Activated T-helper 1 cell treated with anti-CD3 and anti-CD28 coated beads, Interleukin-2, amount 50 U/mL, for 16 hours (primary cell): ENCODE measurements around the gene BZW2.

ENCODE experiments used
- DNase-seq, 2 donors: peaks; one replicate each; pipeline ENCODE4 v3.0.0-alpha.2; 2020; ENCODE audit warnings: low read depth in 1 of 2, low spot score in 1 of 2

Gene BZW2

DNA sequence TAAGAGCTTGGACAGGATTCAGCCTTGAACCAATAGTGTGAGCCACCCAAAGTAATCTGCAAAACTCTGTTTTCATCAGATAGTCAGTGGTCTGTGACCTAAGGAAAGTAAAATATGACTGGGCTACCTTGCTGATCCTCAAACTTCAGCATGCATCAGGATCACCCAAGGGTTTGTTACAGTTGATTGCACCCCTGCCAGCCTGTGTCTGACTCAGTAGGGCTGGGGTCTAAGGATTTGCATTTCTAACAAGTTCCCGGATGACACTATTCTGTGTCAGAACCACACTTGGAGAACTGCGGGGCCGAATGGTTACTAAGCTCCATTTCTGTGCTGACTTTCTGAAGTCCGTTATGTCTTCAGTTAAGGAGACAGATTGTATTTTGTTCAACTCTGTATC is 66.9 kb downstream of the BZW2 start:
- DNase-seq: no peak

DNA sequence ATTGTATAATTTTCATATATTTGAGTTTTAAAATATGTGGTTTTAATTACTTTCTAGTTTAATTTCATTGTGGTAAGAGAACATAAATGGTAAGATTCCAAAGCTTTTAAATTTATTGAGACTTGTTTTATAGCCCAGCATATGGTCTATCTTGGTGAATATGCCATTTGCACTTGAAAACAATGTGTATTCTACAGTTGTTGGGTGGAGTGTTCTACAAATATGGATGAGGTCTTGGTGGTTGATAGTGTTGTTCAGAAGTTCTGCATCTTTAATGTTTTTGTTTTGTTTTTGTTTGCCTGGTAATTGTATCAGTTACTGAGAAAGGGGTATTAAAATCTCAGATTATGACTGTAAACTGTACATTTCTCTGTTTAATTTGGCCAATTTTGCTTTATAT is 69.9 kb downstream of the BZW2 start:
- no peak for DNase-seq

DNA sequence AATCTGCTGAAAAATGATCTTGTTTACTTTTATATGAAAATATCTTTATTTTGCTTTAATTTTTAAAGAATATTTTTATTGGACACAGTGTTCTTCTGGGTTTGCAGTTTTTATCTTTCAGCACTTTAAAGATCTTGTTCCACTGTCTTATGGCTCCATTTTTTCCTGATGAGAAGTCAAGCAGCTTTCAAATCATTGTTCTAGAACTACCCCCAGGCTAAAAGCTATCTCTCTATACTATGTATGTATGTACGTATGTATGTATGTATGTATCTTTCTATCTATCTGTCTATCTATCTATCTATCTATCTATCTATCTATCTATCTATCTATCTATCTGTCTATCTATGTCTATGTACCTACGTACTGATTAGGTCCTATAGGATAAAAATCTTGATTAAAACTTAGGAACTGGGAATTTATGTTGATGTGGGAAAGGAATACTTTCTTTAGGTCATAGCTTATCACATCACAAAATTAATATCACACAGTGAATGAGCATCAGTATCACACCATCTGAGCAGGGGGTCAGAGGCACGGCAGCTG is 72.2 kb downstream of the BZW2 start:
- no peak for DNase-seq

DNA sequence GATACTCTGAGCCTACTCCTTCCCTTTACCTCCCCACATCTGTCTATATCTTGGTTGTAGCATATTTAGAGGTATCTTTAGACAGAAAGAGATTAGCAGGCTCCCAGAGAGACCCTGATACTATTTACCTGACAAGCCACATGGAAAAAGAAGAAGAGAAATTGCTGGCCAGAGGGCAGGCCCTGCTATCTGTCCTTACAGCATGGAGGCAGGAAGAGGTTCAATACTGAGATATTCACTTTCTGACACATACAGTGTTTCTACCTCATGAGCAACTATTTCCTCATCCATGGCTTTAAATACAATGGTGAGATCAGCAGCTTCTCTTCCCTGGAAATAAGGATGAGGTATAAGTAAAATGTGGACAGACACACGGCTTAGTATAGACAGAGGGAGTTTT is 73.7 kb downstream of the BZW2 start:
- no peak for DNase-seq

DNA sequence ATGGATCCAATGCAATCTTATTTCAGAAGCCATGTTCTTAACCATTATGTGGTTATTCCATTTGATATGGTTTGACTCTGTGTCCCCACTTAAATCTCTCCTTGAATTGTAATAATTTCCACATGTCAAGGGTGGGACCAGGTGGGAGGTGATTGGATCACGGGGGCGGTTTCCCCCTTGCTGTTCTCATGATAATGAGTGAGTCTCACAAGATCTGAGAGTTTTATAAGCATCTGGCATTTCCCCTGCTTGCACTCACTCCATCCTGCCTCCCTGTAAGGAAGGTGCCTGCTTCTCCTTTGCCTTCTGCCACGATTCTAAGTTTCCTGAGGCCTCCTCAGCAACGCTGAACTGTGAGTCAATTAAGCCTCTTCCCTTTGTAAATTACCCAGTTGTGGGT is 75.6 kb downstream of the BZW2 start:
- DNase-seq: no peak

DNA sequence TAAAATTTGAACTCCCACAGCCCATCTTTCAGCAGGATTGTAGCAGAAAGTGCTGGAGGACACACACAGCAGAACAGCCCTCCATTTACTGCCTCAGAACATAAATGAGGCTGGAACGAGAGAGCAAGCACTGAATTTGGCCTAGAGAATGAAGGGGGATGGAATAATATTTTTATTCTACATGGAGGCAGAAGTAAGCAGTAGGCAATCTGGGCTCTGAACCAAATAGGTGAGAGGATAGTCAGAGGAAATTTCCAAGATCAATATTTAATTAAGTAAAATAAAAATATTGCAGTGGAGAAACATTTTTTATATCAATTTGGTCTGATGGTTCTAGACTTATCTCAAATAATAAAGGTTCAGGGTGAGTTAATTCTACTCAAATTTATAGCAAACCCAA is 78.4 kb downstream of the BZW2 start:
- DNase-seq: no peak

DNA sequence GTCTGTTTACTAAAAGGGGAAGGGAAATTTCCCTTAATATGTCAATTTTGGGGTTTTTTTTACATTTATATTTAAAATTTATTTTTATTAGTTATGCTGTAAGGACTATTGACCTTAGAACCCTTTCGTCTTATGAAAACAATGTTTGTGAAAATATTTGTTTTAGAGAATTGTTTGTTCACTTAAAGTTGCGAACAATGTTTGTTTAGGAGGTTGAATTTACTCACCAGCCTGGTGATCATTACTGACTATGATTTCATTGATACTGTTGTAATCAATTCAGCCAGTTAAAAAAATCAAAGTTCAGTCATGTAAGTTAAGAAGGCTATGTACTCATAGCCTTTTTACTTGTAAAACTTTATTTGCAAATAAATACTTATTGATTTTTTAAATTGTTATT is 80.2 kb downstream of the BZW2 start:
- DNase-seq: no peak

DNA sequence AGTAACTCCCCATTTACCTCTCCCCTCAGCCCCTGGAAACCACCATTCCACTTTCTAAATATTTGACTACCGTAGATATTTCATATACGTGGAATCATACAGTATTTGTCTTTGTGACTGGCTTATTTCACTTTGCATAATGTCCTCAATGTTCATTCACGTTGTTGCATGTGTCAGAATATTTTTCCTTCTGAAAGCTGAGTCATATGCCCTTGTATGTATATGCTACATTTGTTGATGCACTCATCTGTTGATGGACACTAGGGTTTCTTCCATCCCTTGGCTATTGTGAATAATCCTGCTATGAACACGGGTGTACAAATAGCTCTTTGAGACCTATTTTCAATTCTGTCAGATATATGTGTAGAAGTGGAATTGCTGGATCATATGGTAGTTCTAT is 81.8 kb downstream of the BZW2 start:
- DNase-seq: no peak

DNA sequence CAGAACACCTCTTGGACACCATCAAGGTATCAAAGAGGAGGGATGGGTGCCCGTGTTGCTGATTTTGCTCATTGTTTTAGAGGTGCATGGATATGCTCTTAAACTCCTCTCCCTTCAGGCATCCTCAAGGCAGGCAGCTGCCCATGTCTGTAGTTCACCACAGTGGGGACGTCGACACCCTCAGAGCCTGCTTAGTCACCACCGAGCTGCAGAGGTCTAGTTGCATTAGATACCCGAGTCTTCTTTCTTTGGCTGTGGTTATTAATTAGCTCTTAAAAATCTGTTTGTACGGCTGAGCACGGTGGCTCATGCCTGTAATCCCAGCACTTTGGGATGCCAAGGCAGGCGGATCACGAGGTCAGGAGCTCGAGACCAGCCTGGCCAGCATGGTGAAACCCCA is 82.8 kb downstream of the BZW2 start:
- DNase-seq: no peak

DNA sequence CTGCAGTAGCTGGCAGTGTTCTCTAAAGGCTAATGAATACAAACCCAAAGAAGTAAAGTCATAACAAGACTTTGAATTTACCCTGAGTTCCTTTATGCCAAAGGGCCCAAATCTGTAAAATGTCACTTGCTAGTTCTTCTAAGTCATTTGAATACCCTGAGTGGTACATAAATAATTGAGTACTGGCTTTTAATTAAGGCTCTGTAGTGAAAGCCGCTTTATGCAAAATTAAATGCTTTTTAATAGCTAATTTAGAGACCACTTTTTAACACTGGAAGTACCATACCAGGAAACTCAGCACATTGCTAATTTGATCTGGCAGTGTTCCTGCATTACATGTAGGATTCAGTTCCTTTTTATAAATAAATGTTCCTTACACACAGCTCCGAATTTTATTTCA is 83.6 kb downstream of the BZW2 start:
- no peak for DNase-seq

DNA sequence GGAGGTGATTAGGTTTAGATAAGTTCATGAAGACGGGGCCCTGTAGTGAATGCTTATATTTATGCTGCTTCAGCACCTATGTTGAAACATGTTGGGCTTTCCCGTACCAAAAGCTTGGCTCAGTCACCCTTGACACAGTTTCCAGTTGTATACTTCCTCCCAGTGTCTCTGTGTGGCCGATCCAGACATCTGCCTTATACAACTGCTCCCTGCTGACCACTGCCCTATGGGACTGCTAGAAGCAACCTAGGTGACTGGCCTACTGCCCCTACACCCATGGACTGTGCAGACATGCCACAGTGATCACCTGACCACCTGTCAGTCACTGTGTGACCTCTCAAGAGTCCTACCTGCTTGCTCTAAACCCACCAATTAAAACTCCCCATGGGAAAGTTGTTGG is 85.0 kb downstream of the BZW2 start:
- DNase-seq: no peak

DNA sequence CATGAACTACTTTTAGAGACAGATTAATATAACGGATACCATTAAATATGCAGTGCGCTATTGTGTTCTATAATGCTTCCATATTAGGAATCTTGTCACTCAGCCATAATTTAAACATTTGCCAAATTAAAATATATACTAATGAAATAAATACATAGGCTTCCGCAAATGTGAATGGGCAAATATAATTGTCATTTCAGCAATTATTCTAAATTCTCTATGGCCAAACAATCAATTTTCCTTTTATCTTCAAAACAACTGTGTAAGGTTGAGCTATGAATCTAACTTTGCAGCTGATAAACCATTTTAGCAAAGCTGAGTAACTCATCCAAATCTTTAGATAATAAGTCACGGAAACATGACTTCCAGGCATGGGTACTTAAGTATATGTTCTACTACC is 86.8 kb downstream of the BZW2 start:
- no peak for DNase-seq

DNA sequence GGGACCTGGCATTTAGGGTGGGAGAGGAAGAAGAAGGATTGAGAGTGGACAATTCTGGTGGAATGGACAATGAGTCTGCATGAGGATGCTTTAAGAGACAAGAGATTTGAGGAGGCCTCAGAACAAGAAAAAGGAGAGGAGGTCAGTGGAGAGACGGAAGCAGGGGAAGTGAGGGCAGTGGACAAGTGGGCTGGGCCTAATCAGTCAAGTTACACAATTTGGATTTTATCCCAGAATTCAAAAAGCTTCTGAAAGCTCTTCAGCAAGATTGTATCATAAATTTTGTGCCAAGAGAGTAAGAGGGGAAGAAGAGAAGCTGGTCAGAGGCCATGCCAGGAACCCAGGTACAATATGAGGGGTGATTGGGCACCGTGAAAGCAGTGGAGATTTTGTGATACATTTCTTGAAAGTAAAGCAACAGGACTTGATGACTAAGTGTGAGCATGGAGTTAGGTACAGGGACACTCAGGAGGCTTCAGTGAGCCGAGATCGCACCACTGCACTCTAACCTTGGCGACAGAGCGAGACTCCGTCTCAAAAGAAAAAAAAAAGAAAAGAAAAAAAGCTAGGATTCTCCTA is 88.3 kb downstream of the BZW2 start:
- DNase-seq: no peak

DNA sequence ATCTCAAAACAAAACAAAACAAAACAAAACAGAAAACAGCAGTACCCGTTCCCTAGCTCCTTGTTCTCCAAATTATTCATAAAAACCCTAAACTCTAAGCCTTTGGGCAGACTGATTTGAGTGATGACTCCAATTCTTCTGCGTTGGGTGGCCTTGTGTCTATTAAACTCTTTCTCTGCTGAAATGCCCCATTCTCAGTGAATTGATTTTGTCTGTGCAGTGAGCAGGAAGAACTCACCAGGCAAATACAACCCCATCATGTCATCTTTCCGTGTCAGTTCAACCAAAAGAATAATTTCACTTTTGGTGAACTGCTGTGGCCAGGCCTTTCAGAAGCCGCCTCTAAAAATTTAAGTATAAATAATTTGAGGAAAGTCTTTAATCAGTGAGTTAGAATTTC is 89.0 kb downstream of the BZW2 start:
- no peak for DNase-seq

DNA sequence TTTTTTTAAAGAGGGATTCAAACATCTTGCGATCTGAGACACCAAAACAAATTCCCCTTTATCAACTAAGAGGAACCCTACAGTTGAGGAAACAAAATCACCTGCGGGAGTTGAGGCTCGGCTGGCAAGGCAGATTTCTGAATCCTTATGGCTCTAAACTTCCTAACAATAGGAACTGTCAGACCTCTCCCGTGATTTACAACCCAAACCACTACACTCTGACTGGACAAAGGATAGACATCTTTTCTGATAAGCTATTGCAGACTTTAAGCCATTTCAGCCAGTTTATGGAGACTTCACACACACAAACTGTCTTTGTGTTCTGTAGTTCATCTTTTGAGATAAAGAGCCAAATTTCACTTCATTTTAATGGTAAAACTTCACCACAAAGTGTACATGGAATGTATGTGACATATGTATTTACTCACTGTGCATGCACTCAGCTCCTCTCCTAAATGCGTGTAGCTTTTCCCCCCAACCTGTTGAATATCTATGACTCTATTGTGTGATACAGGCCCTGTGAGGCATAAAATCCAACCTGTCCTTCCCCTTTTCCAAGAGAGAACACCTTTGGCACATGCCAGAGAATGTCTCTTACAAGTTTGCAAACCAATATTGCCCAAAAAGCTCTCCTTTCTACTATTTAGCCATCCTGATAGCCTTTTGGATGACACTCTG is 92.2 kb downstream of the BZW2 start:
- no peak for DNase-seq

DNA sequence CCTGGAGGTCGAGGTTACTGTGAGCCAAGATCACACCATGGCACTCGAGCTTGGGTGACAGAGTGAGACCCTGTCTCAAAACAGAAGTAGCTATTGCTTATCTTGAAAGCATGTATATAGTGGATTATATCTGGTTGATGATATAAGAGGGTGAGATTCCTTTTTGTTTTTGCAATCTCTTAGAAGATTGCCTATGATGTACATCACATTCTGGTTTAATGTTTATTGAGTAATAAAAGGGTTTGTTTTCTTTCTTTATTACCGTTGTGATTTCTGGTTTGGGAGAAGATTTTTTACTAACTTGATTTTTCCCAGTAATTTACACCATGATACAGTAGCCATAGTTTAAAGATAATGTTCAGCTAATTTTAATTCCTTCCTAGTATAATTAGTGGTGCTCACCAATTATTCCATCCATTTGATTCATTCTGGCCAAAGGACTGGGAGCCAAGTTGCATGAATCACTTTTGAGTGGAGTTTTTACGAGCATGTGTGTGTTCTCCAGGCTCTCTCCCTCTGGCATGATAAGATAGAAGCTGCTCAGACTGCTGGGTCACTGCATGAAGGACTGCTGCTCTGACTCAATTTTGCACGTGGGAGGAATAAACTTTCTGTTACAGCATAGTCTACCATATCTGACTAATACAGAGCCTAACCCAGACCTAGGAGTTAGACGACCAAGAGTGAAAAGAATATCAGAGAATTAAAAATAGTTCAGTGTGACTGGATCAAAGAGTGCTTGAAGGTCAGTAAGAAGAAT is 94.1 kb downstream of the BZW2 start:
- DNase-seq: no peak

DNA sequence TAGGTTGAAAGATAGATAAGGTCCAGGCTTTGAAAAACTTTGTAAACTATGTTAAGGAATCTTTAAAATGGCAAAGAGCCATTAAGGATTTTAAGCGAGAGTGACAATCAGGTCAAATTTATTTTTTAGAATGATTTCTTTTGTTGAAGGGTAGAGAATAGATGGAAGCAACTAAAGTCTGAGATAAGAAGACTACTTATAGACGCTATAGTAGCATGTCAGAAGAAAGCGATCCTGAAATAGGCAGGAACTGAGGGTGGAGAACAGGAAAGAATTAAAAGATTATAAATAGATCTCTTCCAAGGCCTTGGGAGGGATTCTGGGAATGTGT is 94.6 kb downstream of the BZW2 start:
- no peak for DNase-seq

DNA sequence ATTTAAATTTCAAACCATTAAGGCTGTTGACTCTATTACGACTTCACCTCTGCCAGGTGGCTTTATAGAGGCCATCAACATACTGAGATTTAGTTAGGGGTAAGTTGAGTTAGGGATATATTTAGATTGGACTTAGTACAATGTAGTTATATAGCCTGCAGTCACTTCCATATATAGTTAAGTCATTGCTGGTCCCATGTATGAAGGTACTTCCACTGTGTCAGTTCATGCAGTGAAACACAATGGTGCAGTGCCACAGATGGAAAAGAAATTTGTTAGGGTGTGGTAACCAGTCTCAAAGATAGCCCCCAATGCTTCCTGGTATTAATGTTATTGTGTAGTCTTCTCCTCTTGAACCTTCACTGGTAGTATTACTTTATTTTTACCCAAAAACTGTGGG is 95.0 kb downstream of the BZW2 start:
- DNase-seq: no peak

DNA sequence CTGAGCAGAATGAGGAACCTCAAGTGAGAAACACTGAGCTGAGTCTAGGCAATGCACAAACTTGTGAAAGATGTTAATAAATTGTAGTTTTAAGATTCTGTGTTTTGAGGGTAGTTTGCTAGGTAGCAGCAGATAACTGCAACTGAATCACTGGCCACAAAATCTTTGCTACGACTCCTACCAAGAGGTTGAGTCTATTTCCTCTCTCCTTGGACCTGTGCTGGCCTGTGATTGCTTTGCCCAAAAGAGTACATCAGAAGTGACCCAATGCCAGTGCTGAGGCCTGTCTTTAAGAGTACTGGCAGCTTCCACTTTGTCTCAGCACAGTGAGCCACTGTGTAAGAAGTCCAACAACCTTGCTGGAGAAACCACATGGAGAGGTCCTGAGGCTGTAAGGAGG is 95.7 kb downstream of the BZW2 start:
- no peak for DNase-seq

DNA sequence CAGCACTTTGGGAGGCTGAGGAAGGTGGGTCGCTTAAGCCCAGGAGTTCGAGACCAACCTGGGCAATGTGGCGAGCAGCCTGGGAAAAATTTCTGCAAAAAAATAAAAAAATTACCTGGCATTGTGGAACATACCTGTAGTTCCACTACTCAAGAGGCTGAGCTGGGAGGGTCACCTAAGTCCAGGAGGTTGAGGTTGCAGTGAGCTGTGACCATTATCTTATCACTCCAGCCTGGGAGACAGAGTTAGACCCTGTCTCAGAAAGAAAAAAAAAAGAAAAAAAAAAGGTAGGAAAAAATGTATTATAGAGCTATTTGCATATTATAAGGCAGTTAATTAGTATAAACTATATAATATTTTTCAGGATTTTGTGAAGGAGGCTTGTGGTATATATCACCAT is 96.6 kb downstream of the BZW2 start:
- no peak for DNase-seq

DNA sequence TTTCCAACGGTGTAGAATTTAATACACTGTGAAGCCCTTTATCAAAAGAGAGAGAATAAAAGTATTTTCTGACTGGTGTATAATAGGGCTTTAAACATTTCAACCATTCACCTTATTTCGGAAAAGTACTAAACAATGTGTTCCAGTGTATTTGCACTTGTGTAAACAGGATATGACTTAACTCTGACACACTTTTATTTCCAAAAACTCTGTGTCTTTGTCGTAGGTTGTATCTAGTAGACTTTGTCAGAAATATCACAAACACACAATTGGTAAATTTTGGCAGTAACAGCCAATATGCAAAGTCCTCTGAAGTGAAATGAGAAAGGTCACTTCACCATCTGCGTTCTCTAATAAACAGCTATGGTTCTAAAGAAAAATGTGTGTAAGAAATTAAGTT is 97.3 kb downstream of the BZW2 start:
- no peak for DNase-seq

DNA sequence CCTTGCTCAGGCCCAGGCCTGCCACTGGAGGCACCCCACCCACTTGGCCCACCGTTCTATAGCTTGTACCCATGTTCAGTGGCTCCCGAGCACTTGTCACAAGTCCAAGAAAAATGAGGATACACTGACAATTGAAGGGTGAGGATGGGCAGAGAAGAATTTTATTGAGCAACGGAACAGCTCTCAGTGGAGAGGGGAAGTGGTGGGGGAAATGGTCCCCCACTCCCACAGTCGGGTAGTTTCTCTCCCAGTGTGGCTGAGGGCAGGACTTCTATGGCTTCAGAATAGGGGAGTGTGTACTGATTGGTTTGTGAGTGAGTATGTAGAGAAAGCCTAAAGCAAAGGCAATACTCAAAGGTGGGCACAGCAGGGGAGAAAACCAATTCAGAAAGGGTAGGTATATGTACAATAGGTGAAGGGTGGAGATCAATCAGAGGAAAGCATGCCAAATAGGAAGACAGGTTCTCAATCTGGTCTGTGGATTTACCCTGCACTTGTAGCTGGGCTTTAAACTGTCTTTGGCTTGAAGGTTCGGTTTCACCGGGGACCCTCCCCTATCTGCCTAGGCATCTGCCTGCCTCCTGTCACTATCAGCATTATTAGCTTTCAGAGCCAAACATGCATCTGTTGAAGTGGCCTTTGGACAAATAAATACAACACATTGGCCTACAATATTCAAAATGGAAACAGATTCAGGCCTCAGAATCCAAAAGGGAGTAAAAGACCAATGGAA is 98.7 kb downstream of the BZW2 start:
- DNase-seq: no peak
